Measurements from ENCODE around the gene OPRL1.

Gene OPRL1

GRCh38 chr20:64146301-64146935, 66.5 kb downstream of the OPRL1 start:
- DNase-seq = no peak

- no peak for DNase-seq
Measured at GRCh38 chr20:64146936-64147477, 67.1 kb downstream of the OPRL1 start.

- no peak for DNase-seq
Measured at GRCh38 chr20:64148581-64148980, 68.7 kb downstream of the OPRL1 start.

GRCh38 chr20:64149141-64149540, 69.3 kb downstream of the OPRL1 start:
- DNase-seq = no peak

GRCh38 chr20:64149809-64150560, 70.1 kb downstream of the OPRL1 start:
- no peak for DNase-seq

Measured in NCI-H748 treated with DMSO at 0.1 percent for 48 hours (cell line).